Keratinocyte (primary cell): Measurements from ENCODE around the gene CCDC24. TPM values are rescaled to one million over a fixed set of nuclear protein-coding genes. Genes with fewer than 3 reads are reported as not detected.

Experiments used
- DNase-seq: peaks from one replicate; pipeline ENCODE4 v3.0.0-alpha.2; 2011; ENCODE audit warnings: low read depth, missing footprints, low spot score
- FAIRE-seq: peaks from 2 replicates; lab custom pipeline; 2011; peaks lifted over from hg19 to GRCh38; lab: Jason Lieb, UNC
- H2AFZ ChIP-seq: 2 replicates; pipeline ENCODE4 v1.6.0; 2012; ENCODE audit warnings: low read length, control low read depth, inconsistent platforms; ENCODE audit not compliant: control insufficient read depth
- H3K27ac ChIP-seq: 2 replicates; pipeline ENCODE4 v1.5.1; 2011; ENCODE audit warnings: low read length; ENCODE audit not compliant: control insufficient read depth, insufficient read depth
- H3K27me3 ChIP-seq: 3 replicates; pipeline ENCODE4 v1.6.0; 2011; ENCODE audit warnings: low read length; ENCODE audit not compliant: control insufficient read depth, insufficient read depth; ENCODE audit errors: extremely low read depth
- H3K36me3 ChIP-seq, 2 experiments: 2 replicates in 1 of 2; 3 replicates in 1 of 2; pipeline ENCODE4 v1.5.1; 2011; ENCODE audit warnings: low read length in 2 of 2, mild to moderate bottlenecking in 1 of 2; ENCODE audit not compliant: control insufficient read depth in 2 of 2, insufficient read depth in 2 of 2; ENCODE audit errors: extremely low read depth in 1 of 2
- H3K4me1 ChIP-seq: 3 replicates; pipeline ENCODE4 v1.5.1; 2011; ENCODE audit warnings: low read length; ENCODE audit not compliant: control insufficient read depth, insufficient read depth; ENCODE audit errors: extremely low read depth
- H3K4me2 ChIP-seq: 3 replicates; pipeline ENCODE4 v1.6.0; 2011; ENCODE audit warnings: low read depth, low read length; ENCODE audit not compliant: control insufficient read depth, insufficient read depth; ENCODE audit errors: extremely low read depth
- H3K4me3 ChIP-seq, 3 experiments: fragments of 200-600 bp in 1 of 3; sonication (generic) in 1 of 3; 2 replicates in 2 of 3; 3 replicates in 1 of 3; pipeline ENCODE4 v1.5.1; 2011 to 2016; ENCODE audit warnings: low read length in 3 of 3, mild to moderate bottlenecking in 3 of 3, control low read depth in 2 of 3, inconsistent platforms in 1 of 3, low read depth in 1 of 3, mixed read lengths in 1 of 3, mixed run types in 1 of 3, moderate library complexity in 1 of 3; ENCODE audit not compliant: control insufficient read depth in 2 of 3, insufficient read depth in 2 of 3; ENCODE audit errors: extremely low read depth in 1 of 3
- H3K79me2 ChIP-seq: 2 replicates; pipeline ENCODE4 v1.6.0; 2012; ENCODE audit warnings: low read length; ENCODE audit not compliant: control insufficient read depth, insufficient read depth
- H3K9ac ChIP-seq: 3 replicates; pipeline ENCODE4 v1.6.0; 2011; ENCODE audit warnings: low read length; ENCODE audit not compliant: control insufficient read depth, insufficient read depth; ENCODE audit errors: extremely low read depth
- H3K9me1 ChIP-seq: 3 replicates; pipeline ENCODE4 v1.6.0; 2011; ENCODE audit warnings: low read length; ENCODE audit not compliant: control insufficient read depth, insufficient read depth; ENCODE audit errors: extremely low read depth
- H3K9me3 ChIP-seq: 2 replicates; pipeline ENCODE4 v1.5.1; 2012; ENCODE audit warnings: low read depth, low read length; ENCODE audit not compliant: control insufficient read depth
- H4K20me1 ChIP-seq: 3 replicates; pipeline ENCODE4 v1.6.0; 2011; ENCODE audit warnings: low read length; ENCODE audit not compliant: control insufficient read depth, insufficient read depth; ENCODE audit errors: extremely low read depth
- EZH2 ChIP-seq: IDR thresholded peaks from one replicate; pipeline ENCODE4 v1.6.1; 2012; ENCODE audit warnings: inconsistent platforms, mild to moderate bottlenecking, low read length, moderate library complexity
- dilution Hi-C: fragments of 300-500 bp; cut with MboI; formaldehyde crosslinking; loops from one replicate; pipeline ENCODE4 v1.7.0; 2020; ENCODE audit warnings: low sequenced_read_pairs; ENCODE audit not compliant: extremely low pct_ligation_motif_present
- polyA plus RNA-seq, 5 experiments: library from polyadenylated mRNA; depleted of rRNA in 3 of 5; stranded (reverse) in 3 of 5; stranded (forward) in 1 of 5; unstranded in 1 of 5; fragments of >200 nt; gene quantifications; 1 replicate in 1 of 5; 2 replicates in 3 of 5; 3 replicates in 1 of 5; pipeline versions ENCODE4 v1.2.1 to v1.2.3, GENCODE V29; 2011 to 2012; ENCODE audit warnings: missing spikeins in 2 of 5, low read depth in 1 of 5, low replicate concordance in 1 of 5
- TF ChIP-seq, protein P1 (sequence below), 3 experiments: IDR thresholded peaks in 1 of 3; conservative IDR thresholded peaks in 1 of 3; optimal IDR thresholded peaks in 1 of 3; 2 replicates in 2 of 3; 3 replicates in 1 of 3; pipeline versions ENCODE3 to v1.5.1; 2011; ENCODE audit warnings: low read length in 3 of 3, mild to moderate bottlenecking in 3 of 3, moderate library complexity in 2 of 3, control low read depth in 1 of 3, inconsistent platforms in 1 of 3; ENCODE audit not compliant: insufficient read depth in 2 of 3; ENCODE audit errors: extremely low read depth in 1 of 3

Gene CCDC24
- polyA plus RNA-seq, 1 donor (not counting 4 experiments of a cell fraction or from before 2014, with no cell fraction given), result 5.2 TPM

DNA sequence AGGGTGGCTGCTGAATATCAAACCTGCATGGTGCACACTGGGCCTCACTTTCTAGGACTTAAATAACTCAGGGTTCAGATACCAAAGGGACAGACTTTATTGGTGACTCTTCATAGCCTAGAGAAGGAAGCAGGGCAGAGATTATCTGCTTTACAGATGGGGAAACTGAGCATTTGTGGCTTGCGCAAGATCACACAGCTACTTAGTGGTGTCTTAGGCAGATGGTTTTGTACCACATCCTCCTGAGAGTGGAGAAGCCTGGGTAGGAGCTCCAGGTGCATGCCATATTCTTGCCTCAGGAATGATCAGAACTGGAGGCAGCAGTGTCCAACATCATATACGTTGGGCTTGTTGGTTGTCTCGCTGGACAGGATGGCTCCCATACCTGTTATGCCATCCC lies 28.4 kb upstream of the CCDC24 start:
- TF ChIP-seq EZH2, result no peak
- TF ChIP-seq, protein P1, sequence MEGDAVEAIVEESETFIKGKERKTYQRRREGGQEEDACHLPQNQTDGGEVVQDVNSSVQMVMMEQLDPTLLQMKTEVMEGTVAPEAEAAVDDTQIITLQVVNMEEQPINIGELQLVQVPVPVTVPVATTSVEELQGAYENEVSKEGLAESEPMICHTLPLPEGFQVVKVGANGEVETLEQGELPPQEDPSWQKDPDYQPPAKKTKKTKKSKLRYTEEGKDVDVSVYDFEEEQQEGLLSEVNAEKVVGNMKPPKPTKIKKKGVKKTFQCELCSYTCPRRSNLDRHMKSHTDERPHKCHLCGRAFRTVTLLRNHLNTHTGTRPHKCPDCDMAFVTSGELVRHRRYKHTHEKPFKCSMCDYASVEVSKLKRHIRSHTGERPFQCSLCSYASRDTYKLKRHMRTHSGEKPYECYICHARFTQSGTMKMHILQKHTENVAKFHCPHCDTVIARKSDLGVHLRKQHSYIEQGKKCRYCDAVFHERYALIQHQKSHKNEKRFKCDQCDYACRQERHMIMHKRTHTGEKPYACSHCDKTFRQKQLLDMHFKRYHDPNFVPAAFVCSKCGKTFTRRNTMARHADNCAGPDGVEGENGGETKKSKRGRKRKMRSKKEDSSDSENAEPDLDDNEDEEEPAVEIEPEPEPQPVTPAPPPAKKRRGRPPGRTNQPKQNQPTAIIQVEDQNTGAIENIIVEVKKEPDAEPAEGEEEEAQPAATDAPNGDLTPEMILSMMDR (optimal IDR thresholded peaks at IDR 0.05 in 1 of 3, IDR thresholded peaks at IDR 0.05 in 1 of 3, conservative IDR thresholded peaks at IDR 0.05 in 1 of 3; ENCODE audit: extremely low read depth in 1 of 3, insufficient read depth in 2 of 3, low read length in 3 of 3), result no peak
- Histone ChIP-seq H3K4me1 (no peaks in the 10 kb centered on the region), H3K4me2 (no peak overlapping the region), H3K9me3 (no peaks in the 10 kb centered on the region), H3K9ac (no peak overlapping the region), H4K20me1 (no peaks in the 10 kb centered on the region), H3K4me3 (no peak overlapping the region), H3K27ac (no peak overlapping the region), H2AFZ (no peak overlapping the region), H3K27me3 (no peaks in the 10 kb centered on the region), H3K9me1 (no peaks in the 10 kb centered on the region), H3K79me2 (no peaks in the 10 kb centered on the region), H3K36me3 (peaks cover 45 to 46% of the 10 kb centered on the region in 2 experiments)
- dilution Hi-C loops, result no loop called here
- DNase-seq (no peak), FAIRE-seq (no peak)

DNA sequence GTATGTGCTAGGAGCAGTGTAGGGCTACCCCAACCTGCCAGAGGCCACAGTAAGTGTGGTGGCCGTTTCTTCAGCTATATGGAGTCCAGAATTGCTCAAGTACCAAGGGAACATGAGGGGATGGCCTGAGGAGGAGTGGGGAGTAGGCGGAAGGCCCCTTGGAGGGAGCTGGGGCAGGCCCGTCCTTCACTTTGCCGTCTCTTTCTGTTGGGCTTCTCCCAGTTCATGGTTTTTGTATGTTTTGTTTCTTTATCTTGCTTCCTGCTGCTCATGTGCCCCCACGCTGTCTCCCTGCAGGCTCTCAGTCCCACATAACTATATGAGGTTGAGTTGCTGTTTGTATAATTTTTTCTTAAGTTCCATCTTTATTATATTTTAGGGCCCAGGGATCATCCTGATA lies 27.5 kb upstream of the CCDC24 start:
- FAIRE-seq (no peak), DNase-seq (no peak)
- no peaks in the 10 kb centered on the region for H3K9me3 ChIP-seq
- H3K27ac ChIP-seq, result no peak overlapping the region
- no peaks in the 10 kb centered on the region for H3K27me3 ChIP-seq
- no peaks in the 10 kb centered on the region for H3K4me1 ChIP-seq
- dilution Hi-C loops, result no loop called here
- H3K9ac ChIP-seq, result no peak overlapping the region
- TF ChIP-seq, protein P1 (optimal IDR thresholded peaks at IDR 0.05 in 1 of 3, IDR thresholded peaks at IDR 0.05 in 1 of 3, conservative IDR thresholded peaks at IDR 0.05 in 1 of 3; ENCODE audit: extremely low read depth in 1 of 3, insufficient read depth in 2 of 3, low read length in 3 of 3), result no peak
- TF ChIP-seq EZH2, result no peak
- H3K36me3 ChIP-seq, result peaks cover 36 to 41% of the 10 kb centered on the region in 2 experiments
- H3K4me3 ChIP-seq, result no peak overlapping the region
- no peaks in the 10 kb centered on the region for H4K20me1 ChIP-seq
- H2AFZ ChIP-seq, result no peak overlapping the region
- H3K4me2 ChIP-seq, result no peak overlapping the region
- H3K79me2 ChIP-seq, result no peaks in the 10 kb centered on the region
- no peaks in the 10 kb centered on the region for H3K9me1 ChIP-seq
